C4-2B (cell line): ENCODE measurements around the gene CSPG4.
"Not testable (repeated sequence)": the region's sequence is repeated elsewhere in the genome, so short reads cannot be mapped to it uniquely, and the experiment has no call there.

ENCODE experiments used
- H3K27ac ChIP-seq: fragments of 450-650 bp; 2 replicates; pipeline ENCODE4 v1.5.1; 2017
- CTCF ChIP-seq: fragments of 450-650 bp; conservative IDR thresholded peaks from 2 replicates; pipeline ENCODE4 v1.5.1; 2017; ENCODE audit warnings: mild to moderate bottlenecking
- ZFX ChIP-seq: fragments of 450-650 bp; IDR thresholded peaks from 2 replicates; pipeline ENCODE4 v1.6.1; 2017

Gene CSPG4

GRCh38 chr15:75706682-75706954 is 6.0 kb downstream of the CSPG4 start:
- H3K27ac ChIP-seq, result no peak overlapping the region
- TF ChIP-seq CTCF (no peak), ZFX (no peak)

GRCh38 chr15:75705854-75706681 is 6.6 kb downstream of the CSPG4 start:
- H3K27ac ChIP-seq, result no peak overlapping the region
- no peak for TF ChIP-seq ZFX
- TF ChIP-seq CTCF, result no peak

- not testable (repeated sequence) for H3K27ac ChIP-seq
Measured at GRCh38 chr15:75705375-75705774, 7.3 kb downstream of the CSPG4 start.

GRCh38 chr15:75704618-75705017 is 8.0 kb downstream of the CSPG4 start:
- H3K27ac ChIP-seq, result no peak overlapping the region
- no peak for TF ChIP-seq CTCF
- TF ChIP-seq ZFX, result no peak

GRCh38 chr15:75704263-75704615 is 8.4 kb downstream of the CSPG4 start:
- H3K27ac ChIP-seq, result no peak overlapping the region
- no peak for TF ChIP-seq ZFX
- no peak for TF ChIP-seq CTCF

- not testable (repeated sequence) for H3K27ac ChIP-seq
Measured at GRCh38 chr15:75703440-75704262, 9.0 kb downstream of the CSPG4 start.

GRCh38 chr15:75702436-75702835 is 10.2 kb downstream of the CSPG4 start:
- TF ChIP-seq CTCF (no peak), ZFX (no peak)
- H3K27ac ChIP-seq, result no peak overlapping the region

- not testable (repeated sequence) for H3K27ac ChIP-seq
Measured at GRCh38 chr15:75701071-75702003, 11.3 kb downstream of the CSPG4 start.

GRCh38 chr15:75699961-75700874 is 12.4 kb downstream of the CSPG4 start:
- not testable (repeated sequence) for H3K27ac ChIP-seq

- not testable (repeated sequence) for H3K27ac ChIP-seq
Measured at GRCh38 chr15:75699517-75699916, 13.1 kb downstream of the CSPG4 start.

GRCh38 chr15:75697974-75698747 is 14.5 kb downstream of the CSPG4 start:
- not testable (repeated sequence) for H3K27ac ChIP-seq
